NCI-H748 treated with DMSO at 0.1 percent for 48 hours (cell line): ENCODE data around the gene CCDC97.
"Not testable (repeated sequence)": the region's sequence is repeated elsewhere in the genome, so short reads cannot be mapped to it uniquely, and the experiment has no call there.

Experiments used
- DNase-seq: peaks from one replicate; lab custom pipeline; 2025; lab: John Stamatoyannopoulos, UW

The CCDC97 gene

GRCh38 chr19:41364524-41365391, 54.8 kb downstream of the CCDC97 start:
- DNase-seq: no peak

- no peak for DNase-seq
Measured at GRCh38 chr19:41366089-41366488, 56.1 kb downstream of the CCDC97 start.

- no peak for DNase-seq
Measured at GRCh38 chr19:41367848-41368301, 57.9 kb downstream of the CCDC97 start.

- DNase-seq: no peak
Measured at GRCh38 chr19:41369769-41370168, 59.8 kb downstream of the CCDC97 start.

- DNase-seq: not testable (repeated sequence)
Measured at GRCh38 chr19:41371119-41371518, 61.1 kb downstream of the CCDC97 start.

- no peak for DNase-seq
Measured at GRCh38 chr19:41371541-41371940, 61.6 kb downstream of the CCDC97 start.

GRCh38 chr19:41372501-41372900, 62.5 kb downstream of the CCDC97 start:
- DNase-seq: no peak

GRCh38 chr19:41373993-41374392, 64.0 kb downstream of the CCDC97 start:
- no peak for DNase-seq
